Measurements from ENCODE around the gene GRIK3.

The GRIK3 gene

DNA sequence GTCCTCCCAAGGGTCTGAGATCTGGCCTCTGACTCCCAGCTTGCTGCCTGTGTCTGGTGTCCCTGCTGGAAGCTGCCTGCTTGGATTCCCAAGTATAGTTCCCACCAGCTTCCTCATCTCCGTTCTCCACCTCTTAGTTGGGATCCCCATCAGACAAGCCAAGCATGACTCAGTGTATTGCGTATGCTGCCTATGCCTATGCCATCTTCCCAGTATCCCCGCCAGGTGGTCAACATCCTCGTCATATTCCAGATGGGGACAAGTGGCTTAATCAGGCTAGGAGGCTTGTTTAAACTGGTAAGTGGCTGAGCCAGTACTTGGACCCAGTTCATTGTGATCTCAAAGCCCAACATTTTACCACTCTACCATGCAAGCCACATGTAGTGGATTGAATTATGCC lies 204.4 kb downstream of the GRIK3 start:
- no peak overlapping the region for H3K27ac ChIP-seq
- no peak for TF ChIP-seq ZFX (IDR thresholded peaks at IDR 0.05; ENCODE audit: borderline replicate concordance)
- TF ChIP-seq, protein P1, sequence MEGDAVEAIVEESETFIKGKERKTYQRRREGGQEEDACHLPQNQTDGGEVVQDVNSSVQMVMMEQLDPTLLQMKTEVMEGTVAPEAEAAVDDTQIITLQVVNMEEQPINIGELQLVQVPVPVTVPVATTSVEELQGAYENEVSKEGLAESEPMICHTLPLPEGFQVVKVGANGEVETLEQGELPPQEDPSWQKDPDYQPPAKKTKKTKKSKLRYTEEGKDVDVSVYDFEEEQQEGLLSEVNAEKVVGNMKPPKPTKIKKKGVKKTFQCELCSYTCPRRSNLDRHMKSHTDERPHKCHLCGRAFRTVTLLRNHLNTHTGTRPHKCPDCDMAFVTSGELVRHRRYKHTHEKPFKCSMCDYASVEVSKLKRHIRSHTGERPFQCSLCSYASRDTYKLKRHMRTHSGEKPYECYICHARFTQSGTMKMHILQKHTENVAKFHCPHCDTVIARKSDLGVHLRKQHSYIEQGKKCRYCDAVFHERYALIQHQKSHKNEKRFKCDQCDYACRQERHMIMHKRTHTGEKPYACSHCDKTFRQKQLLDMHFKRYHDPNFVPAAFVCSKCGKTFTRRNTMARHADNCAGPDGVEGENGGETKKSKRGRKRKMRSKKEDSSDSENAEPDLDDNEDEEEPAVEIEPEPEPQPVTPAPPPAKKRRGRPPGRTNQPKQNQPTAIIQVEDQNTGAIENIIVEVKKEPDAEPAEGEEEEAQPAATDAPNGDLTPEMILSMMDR (IDR thresholded peaks at IDR 0.05): no peak

DNA sequence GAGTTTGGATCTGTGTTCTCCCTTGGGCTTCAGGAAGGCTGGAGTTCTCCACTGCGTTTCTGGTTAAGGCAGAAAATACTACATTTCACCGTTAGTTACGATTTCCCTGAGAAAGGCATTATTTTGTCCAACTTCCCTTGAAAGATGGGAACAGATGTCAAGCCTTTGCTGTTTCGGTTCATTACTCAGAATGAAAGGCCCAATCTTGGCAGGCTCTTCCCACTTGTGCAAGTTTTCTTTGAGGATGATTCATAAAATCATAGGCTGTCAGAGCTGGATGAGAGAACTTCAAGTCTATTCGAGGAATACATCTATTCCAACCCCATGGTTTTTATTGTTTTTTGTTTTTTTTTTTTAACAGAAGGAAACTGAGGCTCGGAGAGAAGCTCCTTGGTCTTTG lies 205.2 kb downstream of the GRIK3 start:
- TF ChIP-seq, protein P1 (IDR thresholded peaks at IDR 0.05): no peak
- TF ChIP-seq ZFX (IDR thresholded peaks at IDR 0.05; ENCODE audit: borderline replicate concordance): no peak
- H3K27ac ChIP-seq: no peak overlapping the region

DNA sequence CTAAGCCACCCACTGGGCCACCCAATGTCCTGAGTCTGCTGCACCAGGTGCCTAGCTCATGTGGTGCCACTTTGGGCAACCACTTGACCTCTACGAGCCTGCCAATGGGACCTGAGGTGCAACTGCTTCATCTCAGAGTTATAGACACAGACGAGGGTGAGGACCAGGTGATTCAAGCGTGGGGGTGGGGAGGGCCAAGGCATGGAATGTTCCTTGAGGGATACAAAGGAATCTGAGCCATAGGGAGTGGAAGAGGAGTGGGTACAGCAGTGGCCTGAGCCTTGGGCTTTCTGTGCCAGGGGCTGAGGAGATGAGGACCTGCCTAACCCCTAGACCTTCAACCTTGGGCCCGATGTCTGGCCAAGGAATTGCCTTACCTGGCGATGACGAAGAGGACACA lies 209.1 kb downstream of the GRIK3 start:
- H3K27ac ChIP-seq: no peak overlapping the region
- TF ChIP-seq ZFX (IDR thresholded peaks at IDR 0.05; ENCODE audit: borderline replicate concordance): no peak
- TF ChIP-seq, protein P1 (IDR thresholded peaks at IDR 0.05): no peak

DNA sequence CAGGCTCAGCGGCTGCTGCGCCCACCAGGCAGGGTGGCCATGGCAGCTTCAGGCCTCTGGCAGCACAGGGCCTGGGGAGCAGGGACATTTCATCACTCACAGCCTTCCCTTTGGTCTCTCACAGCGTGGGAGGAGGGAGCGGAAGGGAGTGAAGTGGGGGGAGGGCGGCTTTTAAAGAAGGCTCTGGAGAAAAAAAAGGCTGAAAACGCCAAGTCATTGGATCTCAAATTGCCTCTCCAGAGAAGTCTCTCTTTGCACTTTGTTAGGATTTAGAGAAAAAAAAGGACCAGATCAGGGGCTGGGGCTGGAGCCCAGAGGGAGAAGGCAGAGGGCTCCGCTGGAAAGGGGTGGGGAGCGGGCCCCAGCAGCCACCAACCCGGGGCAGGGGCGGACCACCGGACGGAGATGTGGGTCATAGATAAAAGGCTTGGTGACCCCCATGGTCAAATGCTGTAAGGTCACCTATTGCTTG lies 209.9 kb downstream of the GRIK3 start:
- TF ChIP-seq, protein P1 (IDR thresholded peaks at IDR 0.05): no peak
- no peak for TF ChIP-seq ZFX (IDR thresholded peaks at IDR 0.05; ENCODE audit: borderline replicate concordance)

DNA sequence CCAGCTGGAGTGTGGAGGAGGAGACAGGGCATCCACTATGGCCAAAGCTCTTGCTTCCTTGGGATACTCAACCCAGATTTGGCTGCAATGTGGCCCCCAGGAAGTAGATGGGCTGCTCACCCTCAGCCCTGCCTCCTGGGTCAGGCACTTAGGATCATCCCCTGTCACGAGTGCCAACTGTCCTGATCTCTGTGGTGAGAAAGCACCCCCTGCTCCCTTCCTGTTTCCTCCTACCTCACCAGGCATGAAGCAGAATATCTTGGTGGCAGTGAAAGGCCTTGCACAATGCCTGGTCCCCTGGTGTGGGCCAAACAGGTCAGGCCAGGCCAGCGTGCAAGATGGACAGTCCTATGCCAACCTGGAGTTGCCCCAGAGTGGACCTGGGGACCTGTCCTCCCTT lies 211.7 kb downstream of the GRIK3 start:
- no peak overlapping the region for H3K27ac ChIP-seq
- no peak for TF ChIP-seq ZFX (IDR thresholded peaks at IDR 0.05; ENCODE audit: borderline replicate concordance)
- TF ChIP-seq, protein P1 (IDR thresholded peaks at IDR 0.05): no peak

More for the DNA sequence above, 209.9 kb downstream of the GRIK3 start:
- no peak overlapping the region for H3K27ac ChIP-seq

DNA sequence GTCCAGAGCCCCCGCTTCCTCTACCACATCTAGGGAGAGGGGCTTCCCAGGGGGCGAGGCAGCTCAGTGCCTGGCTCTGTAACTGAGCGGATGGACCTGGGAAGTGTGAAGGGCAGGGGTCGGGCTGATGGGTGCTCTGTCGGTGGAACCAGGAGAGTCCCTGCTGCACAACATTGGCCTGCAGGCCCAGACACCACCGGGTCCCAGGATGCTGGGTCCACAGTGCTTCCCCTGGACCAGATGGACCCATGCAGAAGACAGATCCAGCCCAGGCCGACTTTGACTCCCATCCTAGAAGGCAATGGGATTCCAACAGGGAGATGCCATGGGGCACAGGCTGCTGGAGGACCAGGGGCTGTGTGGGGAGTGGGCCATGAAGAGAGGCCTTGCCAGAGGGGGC lies 212.9 kb downstream of the GRIK3 start:
- TF ChIP-seq, protein P1 (IDR thresholded peaks at IDR 0.05): no peak
- TF ChIP-seq ZFX (IDR thresholded peaks at IDR 0.05; ENCODE audit: borderline replicate concordance): no peak

DNA sequence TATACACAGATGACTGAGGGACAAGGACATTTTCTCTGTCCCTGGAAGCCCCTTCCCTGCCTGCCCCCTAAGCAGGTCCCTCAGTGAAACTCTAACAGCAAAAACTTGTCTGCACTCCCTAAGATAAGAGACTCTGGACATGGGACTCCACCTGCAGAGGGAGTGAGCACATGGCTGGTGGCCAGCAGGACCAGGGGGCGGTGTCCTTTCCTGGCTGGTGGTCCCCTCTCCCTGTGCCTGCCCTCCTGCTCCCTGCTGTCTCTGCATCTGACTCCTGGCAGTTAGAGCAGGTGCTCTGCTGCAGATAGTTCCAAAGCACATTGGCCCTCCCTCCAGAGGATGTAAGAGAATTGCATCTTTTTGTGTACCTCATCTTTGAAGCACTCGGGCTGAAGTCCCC lies 215.5 kb downstream of the GRIK3 start:
- TF ChIP-seq ZFX (IDR thresholded peaks at IDR 0.05; ENCODE audit: borderline replicate concordance): no peak
- TF ChIP-seq, protein P1 (IDR thresholded peaks at IDR 0.05): no peak
- H3K27ac ChIP-seq: no peak overlapping the region

More for the DNA sequence above, 212.9 kb downstream of the GRIK3 start:
- no peak overlapping the region for H3K27ac ChIP-seq

Data from 22Rv1 (cell line).